Measurements from ENCODE around the gene NR1I3.
A peak's percentile ranks its signal among the peaks of the same experiment; 100 is the strongest.
"Not testable (repeated sequence)": the region's sequence is repeated elsewhere in the genome, so short reads cannot be mapped to it uniquely, and the experiment has no call there.

Gene NR1I3

DNA sequence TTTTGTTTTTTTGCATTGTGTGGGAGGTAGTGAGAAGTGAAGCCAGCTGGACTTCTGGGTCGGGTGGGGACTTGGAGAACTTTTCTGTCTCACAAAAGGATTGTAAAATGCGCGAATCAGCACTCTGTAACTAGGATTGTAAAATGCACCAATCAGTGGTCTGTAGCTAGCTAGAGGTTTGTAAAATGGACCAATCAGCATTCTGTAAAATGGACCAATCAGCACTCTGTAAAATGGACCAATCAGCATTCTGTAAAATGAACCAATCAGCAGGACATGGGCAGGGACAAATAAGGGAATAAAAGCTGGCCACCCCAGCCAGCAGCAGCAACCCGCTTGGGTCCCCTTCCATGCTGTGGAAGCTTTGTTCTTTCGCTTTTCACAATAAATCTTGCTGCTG is 12.1 kb upstream of the NR1I3 start:
- not testable (repeated sequence) for DNase-seq

DNA sequence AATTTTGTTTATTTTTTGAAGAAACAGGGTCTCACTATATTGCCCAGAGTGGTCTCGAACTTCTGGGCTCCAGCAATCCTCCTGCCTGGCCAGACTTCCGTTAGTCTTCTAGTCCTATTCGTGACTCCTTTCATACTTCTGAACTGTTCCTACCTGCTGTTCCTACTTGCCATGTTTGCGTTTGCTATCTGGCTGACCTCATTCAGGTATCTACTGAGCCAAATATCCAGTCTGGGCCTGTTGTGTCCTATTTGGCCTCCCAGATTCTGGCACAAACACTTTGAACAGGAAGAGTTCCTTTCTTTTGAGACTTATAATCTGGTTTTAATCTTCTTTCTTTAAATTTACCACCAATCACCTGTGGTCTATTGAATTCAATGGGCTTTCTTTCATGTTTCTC is 6.9 kb upstream of the NR1I3 start:
- DNase-seq: no peak

GRCh38 chr1:161242313-161242712 is 4.3 kb upstream of the NR1I3 start:
- DNase-seq: no peak

DNA sequence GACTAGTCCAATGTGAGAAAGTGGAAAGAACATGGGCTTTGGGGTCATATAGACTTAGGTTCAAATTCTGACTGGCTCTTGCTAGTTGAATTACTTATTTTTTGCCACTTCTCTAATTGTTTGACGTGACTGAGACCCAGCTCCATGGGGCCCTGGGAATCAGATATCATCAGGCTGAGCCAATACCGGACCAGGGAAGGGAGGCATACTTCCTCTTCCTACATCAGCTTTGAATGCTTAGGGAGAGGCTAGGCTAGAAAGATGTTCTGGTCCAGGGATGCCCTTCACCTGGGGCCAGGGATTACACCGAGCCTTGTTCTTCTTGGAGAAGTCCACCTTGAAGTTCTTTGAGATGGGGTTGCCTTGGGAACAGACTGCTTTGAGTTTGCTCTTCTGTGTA is 3.7 kb upstream of the NR1I3 start:
- no peak for DNase-seq

DNA sequence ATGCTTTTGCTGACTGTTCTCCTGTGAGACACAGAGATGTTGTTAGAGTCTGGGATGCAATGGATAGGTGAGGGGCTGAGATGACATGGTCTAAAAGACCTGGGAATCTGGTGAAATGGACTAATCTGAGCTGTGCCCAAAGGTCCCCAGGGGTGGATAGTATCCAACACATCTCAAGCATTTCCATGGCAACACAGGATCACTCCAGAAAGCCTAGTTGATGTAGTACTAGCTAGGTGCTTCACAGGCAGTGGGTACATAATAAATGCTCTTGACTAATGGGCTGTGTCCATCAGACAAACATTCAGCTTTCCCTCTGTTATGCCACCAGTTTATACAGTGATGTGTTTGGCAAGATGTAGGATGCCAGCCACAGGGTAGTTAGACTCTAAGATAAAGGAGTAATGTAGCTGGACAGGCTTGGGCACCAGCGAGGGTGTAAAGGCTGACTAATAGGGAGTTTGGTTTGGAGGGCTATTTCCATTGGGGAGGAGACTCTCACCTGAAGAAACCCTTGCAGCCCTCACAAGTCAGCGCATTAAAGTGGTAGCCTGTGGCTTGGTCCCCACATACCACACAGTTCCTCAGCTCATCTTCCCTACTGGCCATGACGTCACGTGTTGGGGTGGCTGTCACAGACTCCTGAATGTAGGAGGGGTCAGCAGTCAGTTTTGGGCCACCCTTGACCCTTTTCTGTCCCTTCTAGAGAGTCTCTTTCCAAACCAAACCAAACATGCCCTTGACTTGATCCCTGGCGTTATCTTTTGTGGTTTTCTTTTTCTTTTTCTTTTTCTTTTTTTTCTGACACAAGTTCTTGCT is 1.8 kb downstream of the NR1I3 start:
- no peak for DNase-seq

GRCh38 chr1:161233102-161233501 is 4.9 kb downstream of the NR1I3 start:
- DNase-seq: no peak

GRCh38 chr1:161230762-161231161 is 7.2 kb downstream of the NR1I3 start:
- no peak for DNase-seq

GRCh38 chr1:161229896-161230295 is 8.1 kb downstream of the NR1I3 start:
- no peak for DNase-seq

DNA sequence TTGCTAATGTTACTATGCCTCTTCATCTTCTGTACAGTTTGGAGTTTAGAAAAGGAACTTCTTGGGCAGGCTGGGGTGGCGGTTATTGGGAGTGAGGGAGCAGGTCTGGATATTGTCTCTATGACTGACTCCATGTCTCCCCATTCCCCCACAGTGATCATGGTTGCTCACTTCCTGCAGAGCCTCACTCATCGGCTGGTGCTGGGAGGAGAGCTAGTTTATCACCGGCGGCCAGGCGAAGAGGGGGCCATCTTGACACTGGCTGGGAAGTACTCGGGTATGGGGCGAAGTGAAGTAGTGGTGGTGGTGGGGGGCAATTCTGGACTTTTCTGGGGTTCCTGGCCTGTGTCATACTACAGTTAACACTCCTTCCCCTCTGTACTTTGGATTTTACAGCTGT is 10.0 kb downstream of the NR1I3 start:
- DNase-seq: no peak

- DNase-seq: peak; percentile 85 to 96
These were observed 10.7 kb downstream of the NR1I3 start for GRCh38 chr1:161227196-161227871.

- peak; percentile 58 to 64 for DNase-seq
These were observed 11.2 kb downstream of the NR1I3 start for GRCh38 chr1:161226759-161227158.

DNA sequence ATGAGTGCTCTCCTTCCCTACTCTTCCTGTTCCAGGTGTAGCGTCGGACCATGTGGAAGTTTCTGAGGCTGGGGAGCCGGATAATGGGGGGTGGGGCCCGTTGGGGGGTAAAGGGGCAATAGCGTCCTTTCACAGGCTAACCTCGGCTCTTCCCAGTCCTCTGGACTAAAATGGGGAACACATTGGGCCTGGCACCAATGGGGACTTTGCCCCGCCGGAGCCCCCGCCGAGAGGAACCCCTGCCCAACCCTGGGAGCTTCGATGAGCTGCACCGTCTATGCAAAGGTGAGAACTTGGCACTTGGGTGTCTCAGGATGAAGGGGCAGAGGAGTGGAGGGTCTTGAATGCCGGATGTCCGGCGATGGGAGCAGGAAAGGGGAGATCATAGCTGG is 11.7 kb downstream of the NR1I3 start:
- DNase-seq: peak in 1 of 2 experiments; percentile 63

DNA sequence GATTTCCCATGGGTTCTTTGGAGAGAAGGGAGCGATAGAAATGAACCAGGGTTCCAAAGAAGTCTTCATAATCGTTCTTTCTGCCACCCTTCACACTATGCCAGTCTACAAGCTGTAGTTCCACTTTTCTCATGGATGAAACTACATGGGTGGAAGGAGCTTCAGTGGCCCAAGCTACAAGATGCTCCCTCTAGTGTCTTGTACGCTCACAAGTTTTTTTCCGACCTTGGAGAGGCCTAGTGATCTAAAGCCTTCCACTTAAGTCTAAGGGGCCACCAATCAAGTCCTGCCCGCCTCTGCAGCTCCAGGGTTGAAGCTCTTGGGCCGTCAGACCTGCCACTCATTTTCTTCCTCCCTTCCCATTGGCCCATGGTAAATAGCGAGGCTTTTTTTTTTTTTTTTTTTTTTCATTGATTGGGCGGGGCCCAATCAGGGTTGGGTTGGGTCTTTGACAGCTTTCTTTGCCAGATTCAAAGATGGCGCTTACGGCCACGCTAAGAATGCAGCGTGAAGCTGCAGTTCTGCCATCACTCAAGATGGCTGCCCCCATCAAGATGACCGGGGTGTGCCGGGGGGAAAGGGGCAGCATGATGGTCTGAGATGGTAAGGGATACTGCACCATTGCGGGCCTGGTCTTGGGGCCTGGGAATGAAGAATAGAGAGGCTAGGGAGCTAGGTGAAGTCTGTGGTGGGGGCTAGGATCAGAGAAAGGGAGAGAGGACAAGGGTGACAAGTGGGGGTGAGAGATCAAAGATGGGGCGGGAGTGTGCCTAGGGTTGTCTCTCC is 12.3 kb downstream of the NR1I3 start, which contains the start of gene TOMM40L:
Gene TOMM40L, plus strand, starts transcription at position 527 of the 786 bp plus-strand sequence. CDS start 430 bp downstream, outside the sequence.
- peak; percentile 100 for DNase-seq

GRCh38 chr1:161225178-161225533 is 12.8 kb downstream of the NR1I3 start:
- no peak for DNase-seq

GRCh38 chr1:161224695-161225087 is 13.3 kb downstream of the NR1I3 start:
- DNase-seq: not testable (repeated sequence)

DNA sequence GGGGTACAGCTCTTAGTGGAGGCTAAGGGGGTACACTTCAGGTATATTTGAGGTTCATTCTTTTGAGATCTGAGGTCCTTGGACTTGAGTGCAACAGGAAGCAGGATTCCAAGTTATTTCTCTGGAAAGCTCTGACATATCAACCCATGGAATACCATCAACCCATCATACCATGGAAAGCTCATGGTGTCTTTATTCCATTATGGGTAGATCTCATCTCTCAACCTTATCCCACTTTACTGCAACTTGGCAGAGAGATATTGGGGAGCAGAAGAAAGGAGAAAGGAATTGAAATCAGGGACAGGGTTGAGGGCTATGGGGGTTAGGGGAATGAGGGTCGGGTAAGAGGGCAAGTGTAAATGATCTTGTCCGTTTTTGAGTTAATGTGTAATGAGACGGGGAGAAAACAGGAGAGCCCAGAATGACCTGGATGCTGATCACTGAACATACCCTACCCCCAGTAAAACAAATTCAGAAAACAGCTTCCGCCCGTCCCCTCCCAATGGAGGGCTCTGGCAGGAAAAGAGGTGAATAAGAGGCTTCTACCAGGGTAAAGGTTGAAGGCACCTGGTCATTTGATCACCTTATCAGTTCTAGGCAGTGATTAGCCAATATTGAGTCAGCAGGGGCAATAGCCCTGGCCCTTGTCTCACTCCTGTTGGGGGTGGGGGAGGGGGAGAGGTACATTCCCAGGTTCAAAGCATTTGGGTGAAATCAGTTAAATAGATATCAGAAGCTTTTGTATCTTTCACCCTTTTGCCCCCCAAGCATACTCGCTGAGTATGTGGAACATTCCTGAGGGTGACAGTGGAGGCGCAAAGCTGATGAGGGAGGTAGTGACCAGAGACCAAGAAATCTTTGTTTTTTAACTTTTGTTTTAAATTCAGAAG is 14.0 kb downstream of the NR1I3 start:
- no peak for DNase-seq

GRCh38 chr1:161222175-161223019 is 15.6 kb downstream of the NR1I3 start:
- DNase-seq: no peak

GRCh38 chr1:161220002-161220401 is 18.0 kb downstream of the NR1I3 start:
- no peak for DNase-seq

DNA sequence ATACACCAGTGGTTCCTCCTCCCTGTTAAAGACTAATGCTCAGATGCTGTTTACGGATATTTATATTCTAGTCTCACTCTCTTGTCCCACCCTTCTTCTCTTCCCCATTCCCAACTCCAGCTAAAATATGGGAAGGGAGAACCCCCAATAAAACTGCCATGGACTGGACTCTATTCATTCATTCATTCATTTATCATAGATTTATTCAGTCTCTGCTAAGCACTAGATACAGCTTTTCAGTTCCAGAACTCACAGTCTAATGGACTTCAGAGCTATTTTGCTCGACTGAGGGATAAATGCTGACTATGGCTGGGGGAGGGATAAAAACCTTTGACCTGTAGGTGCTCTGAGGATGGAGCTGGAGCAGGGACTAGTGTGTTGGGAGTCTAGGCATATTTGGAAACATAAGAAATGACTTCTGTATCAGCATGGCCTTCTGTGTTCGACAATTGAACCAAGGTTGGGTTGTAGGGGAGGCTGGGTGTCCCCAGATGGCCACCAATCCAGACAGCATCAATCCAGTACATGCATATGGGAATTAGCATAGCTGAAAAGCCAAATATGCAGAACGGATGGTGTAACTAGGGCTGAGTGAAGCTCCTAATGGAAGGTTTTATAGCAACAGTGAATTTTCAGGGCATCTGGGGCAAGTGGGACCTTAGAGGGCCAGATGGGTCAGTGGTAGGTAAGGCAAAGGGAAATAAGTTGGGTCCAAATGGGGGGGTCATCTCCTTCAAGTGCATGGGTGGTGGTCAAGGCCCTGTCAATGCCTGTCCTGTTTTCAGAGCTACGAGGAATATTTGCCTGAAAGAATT is 18.7 kb downstream of the NR1I3 start:
- DNase-seq: no peak

DNA sequence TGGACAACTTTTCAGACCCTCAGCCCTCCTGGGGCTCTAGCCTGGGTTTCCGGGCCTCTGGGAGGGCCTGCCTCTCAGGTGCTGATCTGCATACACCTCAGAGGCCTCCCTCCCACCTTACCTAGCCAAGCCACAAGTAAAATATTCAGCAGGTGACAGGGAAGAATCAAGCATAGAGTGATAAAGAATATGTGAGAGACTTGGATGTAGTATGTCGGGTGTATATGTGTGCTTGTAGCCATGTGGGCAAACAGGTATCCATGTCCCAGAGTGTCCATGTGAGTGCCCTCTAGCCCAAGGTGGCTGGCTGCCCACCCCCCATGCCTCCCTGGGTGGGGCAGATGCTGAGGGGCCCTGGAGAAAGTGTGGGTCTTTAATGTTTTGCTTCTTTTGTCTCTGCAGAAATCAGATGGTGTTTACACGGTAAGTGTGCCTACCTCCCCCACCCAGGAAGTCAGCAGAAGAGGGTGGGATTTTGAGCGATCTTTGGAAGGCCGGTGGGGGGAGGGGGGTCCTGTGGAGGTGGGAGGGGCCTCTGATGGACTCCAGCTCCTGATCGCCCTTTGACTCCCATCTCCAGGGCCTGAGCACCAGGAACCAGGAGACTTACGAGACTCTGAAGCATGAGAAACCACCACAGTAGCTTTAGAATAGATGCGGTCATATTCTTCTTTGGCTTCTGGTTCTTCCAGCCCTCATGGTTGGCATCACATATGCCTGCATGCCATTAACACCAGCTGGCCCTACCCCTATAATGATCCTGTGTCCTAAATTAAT is 19.5 kb downstream of the NR1I3 start:
- DNase-seq: no peak

All from NCI-H526 (cell line).